Activated CD4-positive, alpha-beta T cell treated with anti-CD3 and anti-CD28 coated beads, Interleukin-10, Interleukin-2, amounts not matched to agents 100 ng/mL and 50 ng/mL, durations not matched to agents 16 hours and 8 hours (primary cell): ENCODE data around the gene EPC2.
"Not testable (repeated sequence)": the region's sequence is repeated elsewhere in the genome, so short reads cannot be mapped to it uniquely, and the experiment has no call there.

Experiments
- DNase-seq: peaks from one replicate; pipeline ENCODE4 v3.0.0-alpha.2; 2020

Gene EPC2

GRCh38 chr2:148737742-148738141 lies 93.2 kb downstream of the EPC2 start:
- no peak for DNase-seq

GRCh38 chr2:148739454-148740105 lies 95.0 kb downstream of the EPC2 start:
- DNase-seq, result no peak

- DNase-seq, result no peak
These were observed 97.8 kb downstream of the EPC2 start for GRCh38 chr2:148742373-148742772.

- DNase-seq, result no peak
These were observed 100.8 kb downstream of the EPC2 start for GRCh38 chr2:148745151-148745851.

- DNase-seq, result no peak
These were observed 102.4 kb downstream of the EPC2 start for GRCh38 chr2:148746973-148747372.

- DNase-seq, result no peak
These were observed 107.4 kb downstream of the EPC2 start for GRCh38 chr2:148751907-148752306.

- no peak for DNase-seq
These were observed 108.4 kb downstream of the EPC2 start for GRCh38 chr2:148752977-148753376.

GRCh38 chr2:148754864-148755263 lies 110.3 kb downstream of the EPC2 start:
- DNase-seq, result no peak

- peak; percentile 7 for DNase-seq
These were observed 111.9 kb downstream of the EPC2 start for GRCh38 chr2:148756292-148756975.

GRCh38 chr2:148764815-148765214 lies 120.3 kb downstream of the EPC2 start:
- DNase-seq, result no peak

- no peak for DNase-seq
These were observed 125.5 kb downstream of the EPC2 start for GRCh38 chr2:148770047-148770446.

- DNase-seq, result no peak
These were observed 137.0 kb downstream of the EPC2 start for GRCh38 chr2:148781544-148781943.

- no peak for DNase-seq
These were observed 144.5 kb downstream of the EPC2 start for GRCh38 chr2:148789059-148789458.

- DNase-seq, result not testable (repeated sequence)
These were observed 145.6 kb downstream of the EPC2 start for GRCh38 chr2:148790172-148790571.

GRCh38 chr2:148794558-148794957 lies 150.0 kb downstream of the EPC2 start:
- DNase-seq, result no peak

- DNase-seq, result no peak
These were observed 152.4 kb downstream of the EPC2 start for GRCh38 chr2:148796735-148797512.

GRCh38 chr2:148802448-148803220 lies 158.1 kb downstream of the EPC2 start:
- DNase-seq, result no peak

- DNase-seq, result no peak
These were observed 165.5 kb downstream of the EPC2 start for GRCh38 chr2:148810081-148810480.

- no peak for DNase-seq
These were observed 167.8 kb downstream of the EPC2 start for GRCh38 chr2:148812306-148812705.

- DNase-seq, result peak; percentile 91
These were observed 169.1 kb downstream of the EPC2 start for GRCh38 chr2:148813603-148814065.

GRCh38 chr2:148814143-148814859 lies 169.8 kb downstream of the EPC2 start:
- DNase-seq, result no peak
